Measurements from ENCODE around the gene JCAD.

JCAD gene

GRCh38 chr10:30013757-30014156 is 45.6 kb downstream of the JCAD start:
- Histone ChIP-seq H3K27me3 (ENCODE audit: insufficient read depth, low read length, poor library complexity, severe bottlenecking) (no peaks in the 10 kb centered on the region), H4K20me1 (ENCODE audit: insufficient read depth, low read length, poor library complexity, severe bottlenecking) (no peaks in the 10 kb centered on the region), H3K9me3 (ENCODE audit: insufficient read depth, low read depth, low read length) (no peaks in the 10 kb centered on the region), H2AFZ (ENCODE audit: low read length) (no peak overlapping the region), H3K36me3 (ENCODE audit: insufficient read depth, low read length) (no peaks in the 10 kb centered on the region), H3K9me2 (replicated peaks; ENCODE audit: low read depth, low read length) (no peaks in the 10 kb centered on the region), H3K4me3 (ENCODE audit: low read length, poor library complexity, severe bottlenecking) (no peak overlapping the region), H3K9ac (ENCODE audit: low read depth, low read length, poor library complexity, severe bottlenecking) (no peak overlapping the region), H3K79me2 (ENCODE audit: insufficient read depth, low read length) (no peaks in the 10 kb centered on the region), H3K4me1 (ENCODE audit: insufficient read depth, low read length, poor library complexity, severe bottlenecking) (no peaks in the 10 kb centered on the region), H3K4me2 (ENCODE audit: low read depth, low read length, poor library complexity, severe bottlenecking) (no peak overlapping the region), H3F3A (ENCODE audit: low read depth) (no peaks in the 10 kb centered on the region)
- TF ChIP-seq EZH2phosphoT487 (IDR thresholded peaks at IDR 0.05; ENCODE audit: borderline replicate concordance) (no peak), CTCF (conservative IDR thresholded peaks at IDR 0.05; ENCODE audit: low read length) (no peak)

- Histone ChIP-seq H3K9ac (ENCODE audit: low read depth, low read length, poor library complexity, severe bottlenecking) (no peak overlapping the region), H3K79me2 (ENCODE audit: insufficient read depth, low read length) (no peaks in the 10 kb centered on the region), H3K9me2 (replicated peaks; ENCODE audit: low read depth, low read length) (no peaks in the 10 kb centered on the region), H3K27me3 (ENCODE audit: insufficient read depth, low read length, poor library complexity, severe bottlenecking) (no peaks in the 10 kb centered on the region), H3K4me1 (ENCODE audit: insufficient read depth, low read length, poor library complexity, severe bottlenecking) (no peaks in the 10 kb centered on the region), H4K20me1 (ENCODE audit: insufficient read depth, low read length, poor library complexity, severe bottlenecking) (no peaks in the 10 kb centered on the region), H3K36me3 (ENCODE audit: insufficient read depth, low read length) (no peaks in the 10 kb centered on the region), H3F3A (ENCODE audit: low read depth) (no peaks in the 10 kb centered on the region), H3K4me2 (ENCODE audit: low read depth, low read length, poor library complexity, severe bottlenecking) (no peak overlapping the region), H3K4me3 (ENCODE audit: low read length, poor library complexity, severe bottlenecking) (no peak overlapping the region), H2AFZ (ENCODE audit: low read length) (no peak overlapping the region), H3K9me3 (ENCODE audit: insufficient read depth, low read depth, low read length) (no peaks in the 10 kb centered on the region)
- no peak for TF ChIP-seq CTCF (conservative IDR thresholded peaks at IDR 0.05; ENCODE audit: low read length)
- TF ChIP-seq EZH2phosphoT487 (IDR thresholded peaks at IDR 0.05; ENCODE audit: borderline replicate concordance): no peak
Measured at GRCh38 chr10:30011956-30012647, 47.3 kb downstream of the JCAD start.

- Histone ChIP-seq H3K9ac (ENCODE audit: low read depth, low read length, poor library complexity, severe bottlenecking) (no peak overlapping the region), H3K27me3 (ENCODE audit: insufficient read depth, low read length, poor library complexity, severe bottlenecking) (no peaks in the 10 kb centered on the region), H2AFZ (ENCODE audit: low read length) (no peak overlapping the region), H4K20me1 (ENCODE audit: insufficient read depth, low read length, poor library complexity, severe bottlenecking) (no peaks in the 10 kb centered on the region), H3K36me3 (ENCODE audit: insufficient read depth, low read length) (no peaks in the 10 kb centered on the region), H3K4me2 (ENCODE audit: low read depth, low read length, poor library complexity, severe bottlenecking) (no peak overlapping the region), H3K9me2 (replicated peaks; ENCODE audit: low read depth, low read length) (no peaks in the 10 kb centered on the region), H3K4me3 (ENCODE audit: low read length, poor library complexity, severe bottlenecking) (no peak overlapping the region), H3F3A (ENCODE audit: low read depth) (no peaks in the 10 kb centered on the region), H3K79me2 (ENCODE audit: insufficient read depth, low read length) (no peaks in the 10 kb centered on the region), H3K4me1 (ENCODE audit: insufficient read depth, low read length, poor library complexity, severe bottlenecking) (no peaks in the 10 kb centered on the region), H3K9me3 (ENCODE audit: insufficient read depth, low read depth, low read length) (no peaks in the 10 kb centered on the region)
- TF ChIP-seq EZH2phosphoT487 (IDR thresholded peaks at IDR 0.05; ENCODE audit: borderline replicate concordance) (no peak), CTCF (conservative IDR thresholded peaks at IDR 0.05; ENCODE audit: low read length) (no peak)
Measured at GRCh38 chr10:30011396-30011795, 48.0 kb downstream of the JCAD start.
